Gastroesophageal sphincter (tissue), 3 donors: ENCODE data around the gene LMTK3.

Experiments used
- EP300 ChIP-seq: sonication (generic); formaldehyde crosslinking; IDR thresholded peaks from one replicate; pipeline ENCODE4 v1.6.1; 2017; ENCODE audit warnings: antibody characterized with exemption, mild to moderate bottlenecking
- POLR2A ChIP-seq, 2 donors: fragments of 450-650 bp; IDR thresholded peaks; one replicate each; pipeline ENCODE4 v1.6.1; 2017; ENCODE audit warnings: antibody characterized with exemption in 2 of 2, mild to moderate bottlenecking in 2 of 2, moderate library complexity in 1 of 2
- POLR2AphosphoS5 ChIP-seq: sonication (generic); formaldehyde crosslinking; IDR thresholded peaks from one replicate; pipeline ENCODE4 v1.6.1; 2017; ENCODE audit warnings: antibody characterized with exemption
- TF ChIP-seq, protein P1 (sequence below), 4 experiments: fragments of 200-600 bp in 2 of 4; fragments of 450-650 bp in 2 of 4; sonication (generic) in 1 of 4; IDR thresholded peaks; one replicate each; pipeline ENCODE4 v1.5.1; 2017 to 2019; ENCODE audit warnings: antibody characterized with exemption in 4 of 4, mild to moderate bottlenecking in 2 of 4, moderate library complexity in 2 of 4

DNA sequence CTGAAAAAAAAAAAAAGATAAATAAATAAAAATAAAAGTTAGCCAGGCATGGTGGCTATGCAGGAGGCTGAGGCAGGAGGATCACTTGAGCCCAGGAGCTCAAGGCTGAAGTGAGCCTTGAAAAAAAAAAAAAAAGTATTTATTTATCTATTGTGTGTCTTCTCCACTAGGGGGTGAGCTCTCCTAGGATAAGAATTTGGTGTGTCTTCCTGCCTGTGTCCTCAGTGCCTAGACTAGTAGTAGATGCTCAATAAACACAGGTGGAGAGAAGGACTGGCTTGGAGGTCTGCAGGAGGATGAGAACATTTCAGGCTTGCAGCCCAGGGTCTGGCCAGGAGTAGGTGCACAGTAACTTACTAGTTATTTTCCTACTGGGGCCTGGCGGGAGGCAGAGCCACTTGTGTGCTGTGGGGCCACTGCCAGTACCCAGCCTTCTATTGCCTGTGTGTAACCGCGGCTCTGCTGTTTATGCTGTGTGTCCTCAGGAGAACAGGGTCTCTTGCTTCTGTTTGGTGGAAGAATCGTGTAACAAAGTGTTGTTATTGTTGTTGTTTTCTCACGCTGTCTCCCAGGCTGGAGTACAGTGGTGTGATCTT, 5.4 kb downstream of the LMTK3 start:
- TF ChIP-seq EP300 (no peak), POLR2A (IDR thresholded peaks at IDR 0.05) (no peak), POLR2AphosphoS5 (no peak)
- TF ChIP-seq, protein P1, sequence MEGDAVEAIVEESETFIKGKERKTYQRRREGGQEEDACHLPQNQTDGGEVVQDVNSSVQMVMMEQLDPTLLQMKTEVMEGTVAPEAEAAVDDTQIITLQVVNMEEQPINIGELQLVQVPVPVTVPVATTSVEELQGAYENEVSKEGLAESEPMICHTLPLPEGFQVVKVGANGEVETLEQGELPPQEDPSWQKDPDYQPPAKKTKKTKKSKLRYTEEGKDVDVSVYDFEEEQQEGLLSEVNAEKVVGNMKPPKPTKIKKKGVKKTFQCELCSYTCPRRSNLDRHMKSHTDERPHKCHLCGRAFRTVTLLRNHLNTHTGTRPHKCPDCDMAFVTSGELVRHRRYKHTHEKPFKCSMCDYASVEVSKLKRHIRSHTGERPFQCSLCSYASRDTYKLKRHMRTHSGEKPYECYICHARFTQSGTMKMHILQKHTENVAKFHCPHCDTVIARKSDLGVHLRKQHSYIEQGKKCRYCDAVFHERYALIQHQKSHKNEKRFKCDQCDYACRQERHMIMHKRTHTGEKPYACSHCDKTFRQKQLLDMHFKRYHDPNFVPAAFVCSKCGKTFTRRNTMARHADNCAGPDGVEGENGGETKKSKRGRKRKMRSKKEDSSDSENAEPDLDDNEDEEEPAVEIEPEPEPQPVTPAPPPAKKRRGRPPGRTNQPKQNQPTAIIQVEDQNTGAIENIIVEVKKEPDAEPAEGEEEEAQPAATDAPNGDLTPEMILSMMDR (IDR thresholded peaks at IDR 0.05): peak in 3 of 4 experiments; percentile 43 to 47 (median 44)
